HEK293 (cell line): Measurements from ENCODE around the gene C3orf20.

Source experiments
- PATZ1 ChIP-seq: fragments of 450-650 bp; formaldehyde crosslinking; IDR thresholded peaks from 2 replicates; pipeline ENCODE4 v1.5.1; 2016; ENCODE audit warnings: missing biosample characterization, missing genetic modification characterization
- ZNF585B ChIP-seq: fragments of 450-650 bp; formaldehyde crosslinking; IDR thresholded peaks from 2 replicates; pipeline ENCODE4 v1.5.1; 2016; ENCODE audit warnings: missing biosample characterization, missing genetic modification characterization
- ZNF677 ChIP-seq: fragments of 450-650 bp; IDR thresholded peaks from 2 replicates; pipeline ENCODE4 v1.5.0; 2018; ENCODE audit warnings: missing biosample characterization, mild to moderate bottlenecking, missing genetic modification characterization, moderate library complexity
- TF ChIP-seq, protein P1 (sequence below): fragments of 450-650 bp; formaldehyde crosslinking; IDR thresholded peaks from 2 replicates; pipeline ENCODE4 v1.5.1; 2016; ENCODE audit warnings: missing biosample characterization, missing genetic modification characterization

DNA sequence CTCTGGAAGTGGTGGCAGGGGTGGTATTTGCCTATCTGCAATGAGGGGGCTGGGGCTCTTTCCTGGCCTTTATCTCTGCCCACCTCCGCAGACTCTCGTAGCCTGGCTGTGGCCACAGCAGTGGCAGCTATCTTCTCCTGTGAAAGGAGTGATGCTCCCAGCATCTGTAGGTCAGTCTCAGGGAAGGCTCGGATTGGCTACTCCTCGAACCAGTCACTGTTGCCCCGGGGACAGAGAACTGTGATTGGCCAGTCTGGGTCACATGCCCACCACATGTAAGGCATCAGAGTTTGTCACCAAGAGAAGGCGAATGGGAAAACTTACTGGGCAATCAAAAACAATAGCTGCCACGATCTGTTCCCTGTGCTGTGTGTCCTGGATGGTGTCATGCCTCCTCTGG lies 113.7 kb downstream of the C3orf20 start:
- no peak for TF ChIP-seq ZNF585B
- TF ChIP-seq PATZ1 = no peak
- TF ChIP-seq, protein P1, sequence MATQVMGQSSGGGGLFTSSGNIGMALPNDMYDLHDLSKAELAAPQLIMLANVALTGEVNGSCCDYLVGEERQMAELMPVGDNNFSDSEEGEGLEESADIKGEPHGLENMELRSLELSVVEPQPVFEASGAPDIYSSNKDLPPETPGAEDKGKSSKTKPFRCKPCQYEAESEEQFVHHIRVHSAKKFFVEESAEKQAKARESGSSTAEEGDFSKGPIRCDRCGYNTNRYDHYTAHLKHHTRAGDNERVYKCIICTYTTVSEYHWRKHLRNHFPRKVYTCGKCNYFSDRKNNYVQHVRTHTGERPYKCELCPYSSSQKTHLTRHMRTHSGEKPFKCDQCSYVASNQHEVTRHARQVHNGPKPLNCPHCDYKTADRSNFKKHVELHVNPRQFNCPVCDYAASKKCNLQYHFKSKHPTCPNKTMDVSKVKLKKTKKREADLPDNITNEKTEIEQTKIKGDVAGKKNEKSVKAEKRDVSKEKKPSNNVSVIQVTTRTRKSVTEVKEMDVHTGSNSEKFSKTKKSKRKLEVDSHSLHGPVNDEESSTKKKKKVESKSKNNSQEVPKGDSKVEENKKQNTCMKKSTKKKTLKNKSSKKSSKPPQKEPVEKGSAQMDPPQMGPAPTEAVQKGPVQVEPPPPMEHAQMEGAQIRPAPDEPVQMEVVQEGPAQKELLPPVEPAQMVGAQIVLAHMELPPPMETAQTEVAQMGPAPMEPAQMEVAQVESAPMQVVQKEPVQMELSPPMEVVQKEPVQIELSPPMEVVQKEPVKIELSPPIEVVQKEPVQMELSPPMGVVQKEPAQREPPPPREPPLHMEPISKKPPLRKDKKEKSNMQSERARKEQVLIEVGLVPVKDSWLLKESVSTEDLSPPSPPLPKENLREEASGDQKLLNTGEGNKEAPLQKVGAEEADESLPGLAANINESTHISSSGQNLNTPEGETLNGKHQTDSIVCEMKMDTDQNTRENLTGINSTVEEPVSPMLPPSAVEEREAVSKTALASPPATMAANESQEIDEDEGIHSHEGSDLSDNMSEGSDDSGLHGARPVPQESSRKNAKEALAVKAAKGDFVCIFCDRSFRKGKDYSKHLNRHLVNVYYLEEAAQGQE (tag by site-specific recombination) = no peak
- TF ChIP-seq ZNF677 (tag by site-specific recombination) = no peak
